Prostate gland (tissue), 2 donors: ENCODE data around the gene FRMD4A.

Source experiments
- CTCF ChIP-seq, 4 experiments: fragments of 200-600 bp in 2 of 4; fragments of 450-650 bp in 2 of 4; sonication (generic) in 2 of 4; IDR thresholded peaks; 1 replicate in 3 of 4; 2 replicates in 1 of 4; pipeline ENCODE4 v1.5.1; 2016 to 2019; ENCODE audit warnings: antibody characterized with exemption in 4 of 4, mild to moderate bottlenecking in 2 of 4, moderate library complexity in 2 of 4
- POLR2A ChIP-seq: fragments of 450-650 bp; IDR thresholded peaks from one replicate; pipeline ENCODE4 v1.6.1; 2016; ENCODE audit warnings: antibody characterized with exemption, mild to moderate bottlenecking

- TF ChIP-seq POLR2A (no peak), CTCF (IDR thresholded peaks at IDR 0.05) (no peak)
Measured at GRCh38 chr10:13859979-13860654, 470.6 kb downstream of the FRMD4A start.
